ENCODE results near the gene AGFG2.
"Not testable (repeated sequence)": the region's sequence is repeated elsewhere in the genome, so short reads cannot be mapped to it uniquely, and the experiment has no call there.

AGFG2 gene

DNA sequence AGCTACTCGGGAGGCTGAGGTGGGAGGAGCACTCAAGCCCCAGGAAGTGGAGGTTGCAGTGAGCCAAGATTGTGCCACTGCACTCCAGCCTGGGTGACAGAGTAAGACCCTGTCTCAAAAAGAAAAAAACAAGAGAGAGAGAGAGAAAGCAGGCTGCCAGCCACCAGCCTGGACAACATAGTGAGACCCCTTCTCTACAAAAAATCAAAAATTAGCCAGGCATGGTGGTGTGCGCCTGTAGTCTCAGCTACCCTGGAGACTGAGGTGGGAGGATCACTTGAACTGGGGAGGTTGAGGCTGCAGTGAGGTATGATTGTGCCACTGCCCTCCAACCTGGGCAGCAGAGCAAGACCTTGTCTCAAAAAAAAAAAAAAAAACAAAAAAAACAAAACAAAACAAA is 2.3 kb upstream of the AGFG2 start:
- peaks cover 11% of the 10 kb centered on the region for H3K4me1 ChIP-seq
- in situ Hi-C loops (cut with MboI; ENCODE audit: low sequenced_read_pairs); DNase-seq (ENCODE audit: low spot score in 2 of 2); H3K9me3 ChIP-seq; H3K27me3 ChIP-seq (ENCODE audit: low read depth); H3K4me3 ChIP-seq; H3K36me3 ChIP-seq (replicated peaks): not testable (repeated sequence)

DNA sequence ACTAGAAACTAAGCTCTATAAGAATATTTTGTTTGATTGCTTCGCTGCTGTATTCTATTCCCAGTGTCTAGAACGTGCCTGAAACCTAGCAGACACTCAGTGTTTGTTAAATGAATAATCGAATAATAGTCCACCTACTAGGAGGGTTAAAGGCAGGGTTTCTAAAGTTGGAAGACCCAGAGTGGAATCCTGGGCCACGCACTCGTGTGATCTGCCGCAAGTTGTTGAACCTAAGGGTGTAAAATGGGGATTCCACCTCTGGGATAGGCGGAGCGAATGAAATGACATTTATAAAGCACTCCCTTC is 702 bp upstream of the AGFG2 start:
- no peaks in the 10 kb centered on the region for H3K9me3 ChIP-seq
- DNase-seq (ENCODE audit: low spot score in 2 of 2) = no peak
- no peaks in the 10 kb centered on the region; the same call in 1 of the 2 replicates for H3K36me3 ChIP-seq (replicated peaks)
- H3K27me3 ChIP-seq (ENCODE audit: low read depth) = no peaks in the 10 kb centered on the region
- H3K4me1 ChIP-seq = peaks cover 18% of the 10 kb centered on the region
- H3K4me3 ChIP-seq = peak overlapping the region; percentile 22
- in situ Hi-C loops (cut with MboI; ENCODE audit: low sequenced_read_pairs) = no loop called here

DNA sequence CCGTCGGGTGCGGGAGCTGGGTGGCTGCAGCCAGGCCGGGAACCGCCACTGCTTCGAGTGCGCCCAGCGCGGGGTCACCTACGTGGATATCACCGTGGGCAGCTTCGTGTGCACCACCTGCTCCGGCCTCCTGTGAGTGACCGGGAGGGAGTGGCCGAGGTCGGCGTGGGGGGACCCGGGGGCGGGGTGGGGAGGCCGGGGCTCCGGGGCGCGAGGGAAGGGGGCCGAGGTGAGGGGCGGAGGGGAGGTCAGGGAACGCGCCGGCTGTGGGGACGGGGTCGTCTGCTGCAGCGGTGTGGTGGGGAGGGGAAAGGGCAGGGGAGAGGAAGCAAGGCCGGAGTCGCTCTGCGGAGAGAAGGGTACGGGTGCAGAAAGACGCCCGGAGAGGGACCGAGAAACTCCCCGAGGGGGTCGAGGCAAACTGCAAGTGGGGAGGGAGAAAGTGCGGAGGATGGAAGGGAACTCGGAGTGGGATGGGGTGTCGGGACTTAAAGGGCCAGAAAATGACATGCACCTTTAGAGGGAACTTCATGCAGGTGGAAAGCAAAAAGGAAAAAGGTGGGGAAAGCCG is 518 bp downstream of the AGFG2 start:
- Histone ChIP-seq H3K36me3 (replicated peaks) (no peaks in the 10 kb centered on the region; the same call in 1 of the 2 replicates), H3K27me3 (ENCODE audit: low read depth) (no peaks in the 10 kb centered on the region), H3K9me3 (no peaks in the 10 kb centered on the region), H3K4me1 (peaks cover 18% of the 10 kb centered on the region), H3K4me3 (peak overlapping the region; percentile 58)
- peak in 1 of 2 experiments; percentile 24 for DNase-seq (ENCODE audit: low spot score in 2 of 2)
- in situ Hi-C loops (cut with MboI; ENCODE audit: low sequenced_read_pairs) = no loop called here

DNA sequence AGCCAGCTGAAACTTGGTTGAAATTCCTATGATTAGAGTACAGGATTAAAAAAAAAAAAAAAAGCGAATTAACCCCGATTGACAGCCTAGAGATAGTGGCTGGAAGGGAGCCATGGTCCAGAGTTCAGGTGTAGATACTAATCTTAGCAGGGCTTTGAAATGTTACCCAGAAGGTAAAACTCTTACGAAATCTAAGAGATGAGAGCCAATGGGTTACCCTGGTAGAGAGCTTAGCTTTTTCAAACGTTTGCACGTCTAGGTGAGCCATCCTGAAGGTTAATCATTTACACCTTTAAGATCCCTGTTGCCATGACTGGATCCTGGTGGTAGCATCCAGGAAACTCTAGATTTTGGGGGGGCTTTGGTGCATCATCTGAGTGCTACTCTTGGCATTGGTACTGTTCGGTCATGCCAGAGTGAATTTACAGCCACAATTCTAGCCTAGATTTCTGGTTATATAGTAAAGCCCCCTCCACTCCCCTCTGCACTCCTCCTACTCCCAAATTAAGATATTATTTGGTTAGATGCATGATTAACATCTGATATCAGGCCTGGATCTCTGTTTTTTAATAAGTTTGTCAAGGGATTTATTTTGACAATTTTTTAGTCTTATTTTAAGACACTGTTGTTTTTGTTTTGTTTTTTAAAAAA is 1.2 kb downstream of the AGFG2 start:
- H3K9me3 ChIP-seq = no peaks in the 10 kb centered on the region
- peak overlapping the region; percentile 58 for H3K4me3 ChIP-seq
- in situ Hi-C loops (cut with MboI; ENCODE audit: low sequenced_read_pairs) = no loop called here
- H3K4me1 ChIP-seq = peaks cover 18% of the 10 kb centered on the region
- no peaks in the 10 kb centered on the region; the same call in 1 of the 2 replicates for H3K36me3 ChIP-seq (replicated peaks)
- no peak for DNase-seq (ENCODE audit: low spot score in 2 of 2)
- no peaks in the 10 kb centered on the region for H3K27me3 ChIP-seq (ENCODE audit: low read depth)

DNA sequence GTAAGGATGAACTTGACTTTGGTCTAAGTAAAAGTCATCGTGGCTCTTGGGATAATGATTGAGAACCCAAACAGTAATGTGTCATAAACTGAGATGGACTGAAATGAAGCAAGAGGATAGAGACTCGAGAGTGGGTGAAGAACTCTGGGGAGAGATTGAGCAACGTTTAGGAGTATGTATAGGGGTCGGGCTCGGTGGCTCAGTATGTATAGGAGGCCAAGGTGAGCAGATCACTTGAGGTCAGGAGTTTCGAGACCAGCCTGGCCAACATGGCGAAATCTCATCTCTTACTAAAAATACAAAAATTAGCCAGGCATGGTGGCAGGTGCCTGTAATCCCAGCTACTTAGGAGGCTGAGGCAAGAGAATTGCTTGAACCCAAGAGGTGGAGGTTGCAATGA is 2.3 kb downstream of the AGFG2 start:
- H3K27me3 ChIP-seq (ENCODE audit: low read depth); H3K4me3 ChIP-seq; in situ Hi-C loops (cut with MboI; ENCODE audit: low sequenced_read_pairs); H3K9me3 ChIP-seq; DNase-seq (ENCODE audit: low spot score in 2 of 2); H3K36me3 ChIP-seq (replicated peaks): not testable (repeated sequence)
- peaks cover 19% of the 10 kb centered on the region for H3K4me1 ChIP-seq

DNA sequence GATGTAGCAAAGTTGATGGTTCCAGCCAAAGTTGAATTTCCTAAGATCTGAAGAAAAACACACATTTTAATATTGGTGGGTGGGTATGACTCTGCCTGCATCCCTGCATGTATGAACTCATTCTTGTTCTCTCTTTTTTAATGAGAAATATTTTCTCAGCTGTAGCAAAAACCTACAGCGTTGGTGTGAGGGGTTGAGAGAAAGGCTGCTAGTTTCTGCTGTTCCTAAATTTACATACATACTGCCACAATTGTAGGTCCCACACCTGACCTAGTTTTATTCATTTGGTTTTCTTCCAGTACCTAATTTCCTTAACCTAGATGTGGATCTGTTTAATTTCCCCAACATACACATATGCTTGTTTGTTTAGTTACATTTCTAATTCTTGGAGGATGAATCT is 4.6 kb downstream of the AGFG2 start:
- in situ Hi-C loops (cut with MboI; ENCODE audit: low sequenced_read_pairs) = no loop called here
- no peak for DNase-seq (ENCODE audit: low spot score in 2 of 2)
- Histone ChIP-seq H3K4me3 (no peak overlapping the region), H3K9me3 (no peaks in the 10 kb centered on the region), H3K27me3 (ENCODE audit: low read depth) (no peaks in the 10 kb centered on the region), H3K4me1 (peaks cover 20% of the 10 kb centered on the region), H3K36me3 (replicated peaks) (no peaks in the 10 kb centered on the region; the same call in 1 of the 2 replicates)

DNA sequence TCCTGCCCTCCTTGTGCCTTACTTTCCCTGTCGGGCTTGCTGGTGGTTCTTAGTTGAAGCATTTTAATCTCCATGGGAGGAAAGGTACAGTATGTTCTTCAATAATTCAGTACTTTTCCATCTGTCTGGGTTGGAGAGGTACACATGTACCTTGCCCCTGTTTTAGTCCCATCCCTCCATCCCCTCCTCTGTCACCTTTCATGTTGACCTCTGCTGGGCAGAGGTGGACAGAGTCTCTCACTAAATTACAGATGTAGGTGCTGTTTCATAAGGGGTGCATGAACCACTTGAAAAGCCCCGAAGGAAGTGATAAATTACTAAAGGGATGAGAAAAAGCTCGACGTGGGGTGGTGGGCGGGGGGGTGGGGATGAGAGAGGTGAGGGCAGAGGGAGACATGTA is 5.4 kb downstream of the AGFG2 start:
- in situ Hi-C loops (cut with MboI; ENCODE audit: low sequenced_read_pairs) = no loop called here
- DNase-seq (ENCODE audit: low spot score in 2 of 2) = no peak
- Histone ChIP-seq H3K9me3 (no peaks in the 10 kb centered on the region), H3K4me3 (no peak overlapping the region), H3K27me3 (ENCODE audit: low read depth) (no peaks in the 10 kb centered on the region), H3K4me1 (peaks cover 20% of the 10 kb centered on the region), H3K36me3 (replicated peaks) (peaks cover 4% of the 10 kb centered on the region)

DNA sequence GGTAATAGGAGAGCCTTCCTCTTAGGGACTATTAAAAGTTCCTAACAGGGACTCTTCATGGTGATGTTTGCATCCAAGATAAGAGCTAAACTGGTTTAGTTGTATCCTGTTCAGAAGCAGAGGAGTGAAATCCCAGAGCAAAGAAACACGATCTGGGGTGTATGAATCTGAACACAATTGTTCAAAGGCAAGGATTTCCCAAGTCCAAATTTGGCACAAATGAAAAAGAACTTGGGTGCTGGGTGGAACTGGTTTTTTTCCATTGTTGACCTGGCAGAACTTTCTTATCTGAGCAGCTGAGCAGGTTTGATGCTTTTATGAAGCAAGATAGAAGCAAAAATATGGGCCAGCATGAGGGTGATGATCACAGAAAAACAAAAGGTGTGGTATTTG is 6.0 kb downstream of the AGFG2 start:
- no peaks in the 10 kb centered on the region for H3K27me3 ChIP-seq (ENCODE audit: low read depth)
- no peak overlapping the region for H3K4me3 ChIP-seq
- peaks cover 20% of the 10 kb centered on the region for H3K4me1 ChIP-seq
- in situ Hi-C loops (cut with MboI; ENCODE audit: low sequenced_read_pairs) = no loop called here
- DNase-seq (ENCODE audit: low spot score in 2 of 2) = no peak
- no peaks in the 10 kb centered on the region for H3K9me3 ChIP-seq
- peaks cover 4% of the 10 kb centered on the region for H3K36me3 ChIP-seq (replicated peaks)

DNA sequence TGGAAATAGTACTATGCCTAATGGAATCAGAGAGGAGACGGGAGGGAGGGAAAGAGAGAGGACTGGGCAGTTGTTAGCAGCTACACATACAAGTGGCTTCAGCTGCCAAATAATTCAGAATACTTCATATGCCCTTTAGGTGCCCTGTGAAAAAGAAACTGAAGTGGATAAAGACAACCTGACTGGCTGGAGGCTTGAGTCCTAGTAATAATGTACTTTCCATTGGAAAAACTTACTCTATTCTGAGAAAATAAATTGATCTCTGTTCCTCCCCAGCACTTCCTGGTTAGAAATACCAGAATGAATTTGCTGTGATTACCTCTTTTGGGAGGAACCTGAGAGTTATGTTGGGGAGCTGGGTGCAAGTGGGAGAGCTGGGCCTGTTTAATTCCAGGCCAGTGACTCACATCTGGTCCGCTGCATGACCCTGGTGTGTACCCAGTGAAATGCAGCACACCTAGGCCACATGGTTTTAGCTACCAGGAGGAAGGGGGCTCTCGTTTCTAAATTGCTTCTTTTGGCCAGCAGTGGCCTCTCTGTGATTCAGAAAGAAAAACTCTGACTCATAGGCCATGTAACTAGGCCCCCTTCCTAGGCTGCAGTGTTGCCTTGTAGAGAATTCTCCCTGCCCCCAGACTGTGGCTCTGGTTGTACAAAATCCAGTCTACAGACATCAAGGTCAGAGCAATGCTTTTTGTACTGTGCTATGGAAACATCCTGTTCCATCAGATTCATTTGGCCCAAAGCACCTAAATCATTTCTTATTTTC is 6.5 kb downstream of the AGFG2 start:
- Histone ChIP-seq H3K4me1 (peaks cover 15% of the 10 kb centered on the region), H3K36me3 (replicated peaks) (peaks cover 7% of the 10 kb centered on the region), H3K4me3 (no peak overlapping the region), H3K27me3 (ENCODE audit: low read depth) (no peaks in the 10 kb centered on the region), H3K9me3 (no peaks in the 10 kb centered on the region)
- no peak for DNase-seq (ENCODE audit: low spot score in 2 of 2)
- in situ Hi-C loops (cut with MboI; ENCODE audit: low sequenced_read_pairs) = no loop called here

DNA sequence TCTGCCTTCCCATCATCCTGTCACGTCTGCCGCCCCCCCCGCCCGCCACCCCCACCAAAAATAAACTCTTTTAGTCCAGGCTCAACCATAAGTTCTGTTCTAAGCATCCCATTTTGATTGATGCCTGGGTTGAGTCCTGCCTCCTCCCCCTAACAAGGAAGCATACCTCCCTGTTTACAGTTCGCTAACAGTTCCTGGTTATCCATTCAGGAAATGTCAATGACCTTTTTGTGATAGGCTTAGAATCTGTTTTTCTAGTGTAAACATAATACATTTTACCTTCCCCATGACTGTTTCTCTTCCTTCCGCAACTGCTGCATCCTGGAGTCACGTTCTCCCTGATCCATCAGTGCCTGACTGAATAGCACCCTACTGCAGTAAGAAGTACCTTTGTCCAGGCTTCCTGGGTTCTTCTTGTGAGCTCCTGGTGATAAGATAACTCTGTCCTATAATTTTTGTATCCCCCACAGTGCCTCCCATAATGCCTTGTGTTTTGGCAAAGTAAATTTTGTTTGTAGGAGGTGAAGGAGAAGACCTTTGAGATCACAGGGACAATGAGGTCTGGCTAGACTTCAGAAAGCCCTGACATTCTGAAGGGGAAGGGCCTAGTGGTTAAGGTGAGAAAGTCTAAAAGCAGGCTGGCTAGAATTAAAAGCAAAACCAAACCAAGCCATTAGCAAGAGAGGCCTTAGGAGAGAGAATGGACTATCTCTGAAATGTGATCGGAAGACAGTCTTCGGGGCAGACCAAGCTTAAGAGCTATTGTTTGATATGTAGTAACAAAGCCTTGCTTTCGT is 7.3 kb downstream of the AGFG2 start:
- Histone ChIP-seq H3K4me1 (peaks cover 15% of the 10 kb centered on the region), H3K27me3 (ENCODE audit: low read depth) (no peaks in the 10 kb centered on the region), H3K36me3 (replicated peaks) (peaks cover 8% of the 10 kb centered on the region), H3K9me3 (no peaks in the 10 kb centered on the region), H3K4me3 (no peak overlapping the region)
- DNase-seq (ENCODE audit: low spot score in 2 of 2) = no peak
- in situ Hi-C loops (cut with MboI; ENCODE audit: low sequenced_read_pairs) = no loop called here

DNA sequence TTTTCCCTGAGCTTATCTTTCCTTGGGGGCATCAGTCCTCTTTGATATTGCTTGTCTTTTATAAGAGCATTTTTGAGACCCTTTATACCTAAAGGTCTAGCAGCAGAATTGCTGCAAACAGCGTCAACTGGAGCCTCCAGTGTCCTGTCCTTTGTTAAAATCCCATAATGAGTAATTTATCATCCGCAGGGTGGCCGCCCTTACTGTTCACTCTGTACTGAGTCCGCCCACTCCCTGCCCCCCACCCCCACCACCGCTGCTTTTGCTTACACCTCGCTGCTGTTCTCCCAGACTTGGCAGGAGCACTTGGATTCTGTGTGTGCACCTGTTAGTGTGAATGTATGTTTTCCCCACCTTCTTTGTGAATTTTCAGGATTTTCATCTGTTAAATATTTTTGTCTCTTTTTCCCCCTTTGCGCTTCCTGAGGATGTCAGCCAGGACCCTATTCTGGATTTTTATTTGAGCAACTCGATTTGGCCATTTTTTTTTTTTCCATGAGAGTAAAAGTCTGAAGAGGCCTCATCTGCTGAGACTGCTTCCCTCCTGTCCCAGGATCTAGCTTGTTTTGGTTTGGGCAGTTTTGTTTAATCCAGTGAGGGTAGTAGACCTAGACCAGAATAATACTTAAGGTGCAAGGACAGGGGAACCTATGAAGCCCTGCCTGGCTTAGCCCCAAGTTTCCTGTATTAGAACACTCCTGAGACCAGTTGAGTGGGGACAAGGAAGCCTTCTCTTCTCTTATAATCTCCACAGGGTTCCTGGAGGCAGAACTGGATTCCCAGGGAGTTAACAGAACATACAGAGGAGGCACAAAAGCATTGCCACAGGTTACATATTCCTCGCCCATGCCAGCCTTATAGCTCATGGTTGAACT is 8.2 kb downstream of the AGFG2 start:
- in situ Hi-C loops (cut with MboI; ENCODE audit: low sequenced_read_pairs) = no loop called here
- peaks cover 8% of the 10 kb centered on the region for H3K36me3 ChIP-seq (replicated peaks)
- no peaks in the 10 kb centered on the region for H3K9me3 ChIP-seq
- no peak overlapping the region for H3K4me3 ChIP-seq
- no peaks in the 10 kb centered on the region for H3K27me3 ChIP-seq (ENCODE audit: low read depth)
- H3K4me1 ChIP-seq = peaks cover 11% of the 10 kb centered on the region
- no peak for DNase-seq (ENCODE audit: low spot score in 2 of 2)

DNA sequence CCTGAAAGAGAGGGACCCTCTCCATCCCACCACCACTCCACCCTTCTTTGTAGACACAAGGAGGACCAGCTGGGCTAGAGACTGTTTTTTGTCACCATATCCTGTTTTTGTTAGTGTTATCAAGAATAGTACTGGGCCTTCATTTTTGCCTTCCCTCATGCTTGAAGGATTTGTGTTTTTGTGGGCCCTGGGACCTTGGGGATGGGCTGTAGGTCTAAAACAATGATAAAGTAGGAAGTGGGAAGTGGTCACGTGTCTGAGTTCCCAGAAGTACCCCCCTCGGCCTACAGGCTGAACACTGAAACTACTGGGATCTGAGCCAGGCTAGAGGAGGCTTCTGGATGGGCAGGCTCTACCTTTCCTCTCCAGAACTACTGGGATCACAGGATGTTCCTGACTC is 8.9 kb downstream of the AGFG2 start:
- in situ Hi-C loops (cut with MboI; ENCODE audit: low sequenced_read_pairs) = no loop called here
- no peak for DNase-seq (ENCODE audit: low spot score in 2 of 2)
- no peak overlapping the region for H3K4me3 ChIP-seq
- peaks cover 8% of the 10 kb centered on the region for H3K4me1 ChIP-seq
- H3K27me3 ChIP-seq (ENCODE audit: low read depth) = no peaks in the 10 kb centered on the region
- H3K36me3 ChIP-seq (replicated peaks) = peaks cover 8% of the 10 kb centered on the region
- no peaks in the 10 kb centered on the region for H3K9me3 ChIP-seq

DNA sequence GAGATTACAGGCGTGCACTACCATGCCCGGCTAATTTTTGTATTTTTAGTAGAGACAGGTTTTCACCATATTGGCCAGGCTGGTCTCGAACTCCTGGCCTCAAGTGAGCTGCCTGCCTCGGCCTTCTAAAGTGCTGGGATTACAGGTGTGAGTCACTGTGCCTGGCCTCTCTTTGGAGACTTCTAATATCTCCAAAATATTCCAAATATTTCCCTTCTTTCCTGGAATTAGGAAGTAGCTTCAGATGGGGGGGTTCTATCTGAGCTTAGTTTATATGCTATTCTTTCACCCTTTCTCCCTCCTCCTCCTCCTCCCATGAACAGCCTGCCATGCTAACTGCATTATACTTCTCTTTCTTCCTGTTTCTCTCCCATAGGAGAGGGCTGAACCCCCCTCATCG is 9.4 kb downstream of the AGFG2 start:
- H3K4me1 ChIP-seq; H3K36me3 ChIP-seq (replicated peaks); H3K9me3 ChIP-seq; H3K4me3 ChIP-seq; in situ Hi-C loops (cut with MboI; ENCODE audit: low sequenced_read_pairs); H3K27me3 ChIP-seq (ENCODE audit: low read depth); DNase-seq (ENCODE audit: low spot score in 2 of 2): not testable (repeated sequence)

All from HAP-1 (cell line).